Activated T-cell treated with anti-CD3 and anti-CD28 coated beads, Interleukin-2, amount 50 U/mL, for 72 hours (primary cell): Measurements from ENCODE around the gene STX11. TPM values are rescaled to one million over a fixed set of nuclear protein-coding genes. Genes with fewer than 3 reads are reported as not detected.

Experiments used
- ATAC-seq, 2 donors: fragments of 150-1000 bp; cut with Tn5 transposase; replicated peaks in 1 of 2; 2 replicates each; pipeline ENCODE4 v1.10.0; 2021; ENCODE audit warnings: moderate library complexity in 2 of 2, mild to moderate bottlenecking in 1 of 2
- DNase-seq, 2 donors: peaks; one replicate each; pipeline ENCODE4 v3.0.0; 2021 to 2022; ENCODE audit warnings: mixed read lengths in 1 of 2
- H3K27ac Mint-ChIP-seq: one replicate; pipeline ENCODE4 v1.8.0; 2022; ENCODE audit warnings: mild to moderate bottlenecking, moderate library complexity, mixed read lengths
- H3K27me3 Mint-ChIP-seq: one replicate; pipeline ENCODE4 v1.8.0; 2022; ENCODE audit warnings: low read depth, mixed read lengths
- H3K36me3 Mint-ChIP-seq, 2 donors: one replicate each; pipeline ENCODE4 v1.8.0; 2022; ENCODE audit warnings: mixed read lengths in 2 of 2, mild to moderate bottlenecking in 1 of 2; ENCODE audit not compliant: insufficient read depth in 2 of 2
- H3K4me1 Mint-ChIP-seq: one replicate; pipeline ENCODE4 v1.8.0; 2022; ENCODE audit warnings: low read depth, mixed read lengths
- H3K4me3 Mint-ChIP-seq, 2 donors: one replicate each; pipeline ENCODE4 v1.8.0; 2022; ENCODE audit warnings: mild to moderate bottlenecking in 2 of 2, mixed read lengths in 2 of 2, moderate library complexity in 2 of 2
- H3K9me3 Mint-ChIP-seq, 2 donors: one replicate each; pipeline ENCODE4 v1.8.0; 2022; ENCODE audit warnings: mixed read lengths in 2 of 2
- total RNA-seq, 2 donors: library from RNA; stranded (reverse); gene quantifications; one replicate each; pipeline ENCODE4 v1.2.3, GENCODE V29; 2022

The STX11 gene
- total RNA-seq, result 10 to 100 TPM; 34.0 to 36.0 TPM

DNA sequence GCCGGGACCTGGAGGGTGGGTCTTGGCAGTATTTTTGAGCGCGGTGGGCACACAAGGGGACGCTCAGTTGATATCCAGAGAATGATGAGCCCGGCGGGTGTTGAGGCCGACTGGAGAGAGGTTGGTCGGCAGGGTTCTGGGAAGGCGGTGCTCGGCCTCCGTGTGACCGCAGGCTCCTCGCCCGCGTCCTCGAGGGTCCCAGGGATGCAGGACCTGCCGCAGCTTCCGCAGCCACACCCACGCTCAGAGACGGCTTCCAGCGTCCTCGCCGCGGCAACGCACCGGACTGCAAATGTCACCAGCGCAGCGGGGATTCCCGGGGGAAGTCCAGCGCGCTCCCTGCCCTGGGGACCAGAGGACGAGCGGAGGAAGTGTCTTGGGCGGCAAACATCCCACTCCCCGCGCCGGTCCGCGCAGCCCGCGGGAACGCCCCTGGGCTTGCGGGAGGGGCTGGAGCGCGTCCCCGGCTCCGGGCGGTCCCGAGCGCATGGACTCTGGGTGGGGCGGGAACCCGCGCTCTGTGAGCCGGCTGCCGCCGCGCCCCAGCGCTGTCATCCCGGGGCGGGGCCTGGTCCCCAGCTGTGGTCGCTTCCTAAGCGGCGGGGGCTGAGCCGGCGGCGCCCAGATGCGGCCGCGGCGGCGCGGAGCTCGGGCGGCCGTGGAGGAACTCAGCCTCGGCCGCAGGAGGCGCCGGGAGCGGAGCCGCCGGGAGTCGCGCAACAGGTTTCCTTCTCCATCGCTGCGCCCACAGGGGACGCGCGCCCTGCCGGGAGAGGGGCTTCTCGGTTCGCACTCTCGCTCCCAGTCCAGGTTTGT, at the start of gene STX11:
Gene STX11, plus strand, starts transcription at position 624 of the 816 bp plus-strand sequence. CDS start 36,111 bp downstream, outside the sequence.
- peak within 1 kb of the TSS; percentile 99 for H3K27ac Mint-ChIP-seq
- no peaks in the 10 kb centered on the region for H3K9me3 Mint-ChIP-seq
- peak; percentile 86 to 87 for DNase-seq
- peaks cover 60% of the 10 kb centered on the region for H3K4me1 Mint-ChIP-seq
- ATAC-seq, result peak; percentile 83
- no peaks in the 10 kb centered on the region for H3K27me3 Mint-ChIP-seq
- H3K36me3 Mint-ChIP-seq, result peaks cover 12 to 19% of the 10 kb centered on the region in 2 donors
- H3K4me3 Mint-ChIP-seq, result peak within 1 kb of the TSS; percentile 88 to 99

DNA sequence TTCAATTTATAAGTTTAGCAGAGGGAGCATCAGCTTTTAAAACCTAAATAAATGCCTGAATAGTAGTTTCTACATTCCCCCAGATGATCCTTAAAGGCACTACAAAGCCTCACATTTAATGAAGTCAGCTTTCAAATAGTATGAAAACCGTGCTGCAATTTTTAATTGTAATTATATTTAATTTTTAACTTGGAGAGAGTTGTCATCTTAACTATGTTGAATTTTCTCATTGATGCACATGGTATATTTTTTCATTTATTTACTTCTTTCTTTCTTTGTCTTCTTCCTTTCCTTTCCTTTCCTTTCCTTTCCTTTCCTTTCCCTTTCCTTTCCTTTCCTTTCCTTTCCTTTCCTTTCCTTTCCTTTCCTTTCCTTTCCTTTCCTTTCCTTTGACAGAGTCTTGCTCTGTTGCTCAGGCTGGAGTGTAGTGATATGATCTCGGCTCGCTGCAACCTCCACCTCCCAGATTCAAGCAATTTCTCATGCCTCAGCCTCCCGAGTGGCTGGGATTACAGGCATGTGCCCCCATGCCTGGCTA, 47.2 kb upstream of the STX11 start:
- Mint-ChIP-seq H3K4me1 (peaks cover 19% of the 10 kb centered on the region), H3K4me3 (no peak overlapping the region), H3K27me3 (no peaks in the 10 kb centered on the region), H3K36me3 (no peaks in the 10 kb centered on the region), H3K27ac (no peak overlapping the region), H3K9me3 (no peaks in the 10 kb centered on the region)
- ATAC-seq, result no peak
- DNase-seq, result no peak

DNA sequence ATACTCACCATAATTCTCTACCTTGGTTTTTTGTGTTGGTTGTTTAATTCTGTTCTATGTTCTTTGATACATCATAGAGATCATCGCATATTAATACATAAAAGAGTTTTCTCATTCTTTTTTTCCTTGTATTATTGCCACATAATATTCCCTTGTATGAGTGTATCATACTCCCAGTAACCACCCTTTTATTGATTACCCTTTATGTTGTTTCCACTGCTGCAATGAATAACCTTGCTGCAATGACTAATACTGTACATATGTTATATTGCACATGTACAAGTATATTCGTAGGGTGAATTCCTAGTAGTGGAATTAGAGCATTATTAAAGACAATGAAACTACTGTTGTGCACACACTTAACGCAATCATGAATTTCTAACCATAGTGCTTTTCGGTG, 45.8 kb upstream of the STX11 start:
- no peaks in the 10 kb centered on the region for H3K27me3 Mint-ChIP-seq
- no peak for DNase-seq
- H3K27ac Mint-ChIP-seq, result peak overlapping the region; percentile 14
- no peaks in the 10 kb centered on the region for H3K36me3 Mint-ChIP-seq
- H3K4me3 Mint-ChIP-seq, result no peak overlapping the region
- ATAC-seq, result no peak
- H3K4me1 Mint-ChIP-seq, result peaks cover 14% of the 10 kb centered on the region
- no peaks in the 10 kb centered on the region for H3K9me3 Mint-ChIP-seq

DNA sequence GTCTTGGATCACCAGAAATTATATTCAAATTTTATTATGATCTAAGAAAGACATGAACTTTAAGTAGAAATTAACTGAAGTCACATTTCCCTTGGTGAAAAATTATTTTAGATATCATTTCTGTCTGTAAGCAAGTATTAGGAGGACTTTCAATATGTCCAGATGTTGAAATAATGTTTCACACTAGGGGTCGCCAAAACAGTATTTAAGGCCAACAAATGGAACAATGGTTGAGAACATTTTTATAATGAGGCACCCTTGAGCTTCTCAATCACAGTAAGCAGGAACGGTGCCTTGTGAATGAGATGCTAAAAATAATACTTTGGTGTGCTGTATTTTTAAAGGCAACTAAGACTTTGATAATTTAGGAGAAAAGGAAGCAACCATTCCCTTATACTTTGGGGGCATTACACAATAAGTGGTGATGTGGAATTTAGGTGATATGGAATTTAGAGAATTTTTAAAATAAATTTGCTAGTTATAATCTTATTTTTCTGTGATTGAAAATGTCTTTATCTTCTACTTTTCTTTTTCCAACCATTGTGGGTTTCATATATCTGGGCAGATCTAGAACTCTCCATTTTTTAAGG, 45.3 kb upstream of the STX11 start:
- DNase-seq (peak; percentile 31 to 52), ATAC-seq (peak; percentile 57 to 65)
- Mint-ChIP-seq H3K9me3 (no peaks in the 10 kb centered on the region), H3K36me3 (no peaks in the 10 kb centered on the region), H3K27me3 (no peaks in the 10 kb centered on the region), H3K4me1 (peaks cover 14% of the 10 kb centered on the region), H3K27ac (peak overlapping the region; percentile 14), H3K4me3 (no peak overlapping the region)

DNA sequence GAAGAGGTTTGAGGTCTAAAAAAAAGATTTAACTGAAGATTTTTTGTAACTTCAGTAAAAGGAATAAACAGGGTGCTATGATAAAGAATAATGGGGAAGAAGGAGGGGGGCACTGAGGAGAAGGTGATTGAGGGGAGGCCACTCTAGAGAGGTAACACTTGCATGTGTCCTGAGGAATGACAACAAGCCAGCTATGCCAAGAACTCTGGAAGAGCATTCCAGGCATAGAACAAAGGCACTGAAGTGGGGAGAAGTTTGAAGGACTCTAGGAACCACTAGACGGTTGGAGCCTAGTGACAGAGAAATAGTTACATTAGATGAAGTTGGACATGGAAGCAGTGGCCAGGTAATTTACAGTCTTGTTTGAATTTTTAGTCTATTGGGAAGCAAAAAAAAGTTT, 44.1 kb upstream of the STX11 start:
- Mint-ChIP-seq H3K36me3 (no peaks in the 10 kb centered on the region), H3K4me1 (peaks cover 14% of the 10 kb centered on the region), H3K9me3 (no peaks in the 10 kb centered on the region), H3K27ac (peak overlapping the region; percentile 10), H3K27me3 (no peaks in the 10 kb centered on the region), H3K4me3 (no peak overlapping the region)
- no peak for ATAC-seq
- DNase-seq, result no peak

DNA sequence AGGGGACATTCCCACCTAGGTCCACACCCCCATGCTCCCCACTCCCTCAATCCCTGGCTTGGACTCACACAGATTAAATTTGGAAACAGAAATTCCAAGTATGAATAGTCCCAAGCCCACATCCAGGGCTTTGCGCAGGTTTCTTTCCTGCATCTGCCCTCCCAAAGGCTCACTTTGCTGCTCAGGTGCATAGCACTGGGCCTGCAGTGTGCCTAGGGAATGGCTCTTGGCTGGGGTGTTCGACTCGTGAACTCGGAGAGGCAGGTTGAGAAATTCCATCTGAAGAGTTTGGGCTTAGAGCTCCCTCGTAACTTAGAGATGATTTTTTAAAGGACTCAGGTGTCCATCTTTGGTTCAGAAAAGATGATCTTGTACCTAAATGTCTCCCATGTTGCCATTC, 40.1 kb upstream of the STX11 start:
- ATAC-seq, result no peak
- H3K4me1 Mint-ChIP-seq, result peaks cover 10% of the 10 kb centered on the region

DNA sequence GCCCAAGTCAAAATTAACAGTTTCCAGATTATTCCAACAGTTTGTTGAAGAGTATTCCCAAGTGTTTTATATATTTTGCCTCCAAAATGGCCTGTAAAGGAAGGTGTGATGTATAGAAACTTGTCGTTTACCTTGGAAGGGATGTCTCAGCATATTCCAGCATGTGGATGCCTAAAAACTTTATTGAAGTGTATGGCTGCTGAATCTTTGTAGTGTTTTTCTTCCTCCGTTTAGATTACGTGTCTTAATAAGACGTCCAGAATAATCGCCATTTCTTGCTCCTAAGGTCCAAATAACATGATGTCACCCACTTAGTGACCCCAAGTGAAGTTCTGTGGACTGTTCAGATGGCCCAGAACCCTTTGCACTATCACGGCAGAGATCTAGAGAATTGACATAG, 37.0 kb upstream of the STX11 start:
- no peak overlapping the region for H3K4me3 Mint-ChIP-seq

More for the DNA sequence above, 40.1 kb upstream of the STX11 start:
- no peak overlapping the region for H3K27ac Mint-ChIP-seq
- no peaks in the 10 kb centered on the region for H3K9me3 Mint-ChIP-seq
- H3K36me3 Mint-ChIP-seq, result no peaks in the 10 kb centered on the region
- H3K27me3 Mint-ChIP-seq, result no peaks in the 10 kb centered on the region
- no peak for DNase-seq
- no peak overlapping the region for H3K4me3 Mint-ChIP-seq

DNA sequence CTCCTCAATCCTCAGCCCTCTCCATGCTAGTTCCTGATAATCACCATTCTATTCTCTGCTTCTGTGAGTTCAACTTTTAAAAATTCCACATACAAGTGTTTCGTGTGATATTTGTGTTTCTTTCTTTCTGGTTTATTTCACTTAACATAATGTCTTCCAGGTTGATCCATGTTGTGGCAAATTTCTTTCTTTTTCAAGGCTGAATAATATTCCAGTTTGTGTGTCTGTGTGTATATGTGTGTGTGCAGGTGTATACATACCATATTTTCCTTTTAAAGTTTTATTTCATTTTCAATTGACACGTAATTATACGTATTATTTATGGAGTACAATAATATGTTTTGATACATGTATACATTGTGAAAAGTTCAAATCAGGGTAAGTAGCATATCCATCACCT, 35.1 kb upstream of the STX11 start:
- Mint-ChIP-seq H3K27ac (peak overlapping the region; percentile 34), H3K36me3 (no peaks in the 10 kb centered on the region)
- no peak for ATAC-seq

More for the DNA sequence above, 37.0 kb upstream of the STX11 start:
- Mint-ChIP-seq H3K4me1 (no peaks in the 10 kb centered on the region), H3K36me3 (no peaks in the 10 kb centered on the region), H3K27me3 (no peaks in the 10 kb centered on the region), H3K27ac (no peak overlapping the region), H3K9me3 (peaks cover 0 to 2% of the 10 kb centered on the region in 2 donors)
- DNase-seq (no peak), ATAC-seq (no peak)

DNA sequence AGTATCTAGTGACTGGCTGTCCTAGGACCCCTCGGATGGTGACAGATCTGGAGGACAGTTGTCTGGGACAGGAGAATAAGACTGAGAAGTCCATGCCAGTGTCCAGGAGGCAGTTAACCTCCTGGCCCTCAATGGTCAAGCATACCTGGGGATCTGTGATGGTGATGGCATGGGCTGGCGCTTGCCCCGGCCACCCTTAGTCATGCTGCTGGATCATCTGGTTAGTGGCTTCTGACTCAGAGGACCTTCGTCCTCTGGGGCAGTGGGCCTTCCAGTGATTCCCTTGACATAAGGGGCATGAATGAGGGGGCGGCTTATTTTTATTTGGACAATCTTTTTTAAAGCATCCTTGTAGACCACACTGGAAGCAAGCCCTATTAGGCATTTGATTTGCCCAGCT, 30.9 kb upstream of the STX11 start:
- Mint-ChIP-seq H3K36me3 (peaks cover 0 to 2% of the 10 kb centered on the region in 2 donors), H3K4me1 (no peaks in the 10 kb centered on the region), H3K9me3 (peaks cover 2% of the 10 kb centered on the region in 2 donors), H3K4me3 (no peak overlapping the region), H3K27me3 (no peaks in the 10 kb centered on the region), H3K27ac (no peak overlapping the region)
- DNase-seq, result no peak
- no peak for ATAC-seq

More for the DNA sequence above, 35.1 kb upstream of the STX11 start:
- H3K9me3 Mint-ChIP-seq, result peaks cover 0 to 2% of the 10 kb centered on the region in 2 donors
- no peak overlapping the region for H3K4me3 Mint-ChIP-seq
- no peak for DNase-seq
- H3K27me3 Mint-ChIP-seq, result no peaks in the 10 kb centered on the region
- no peaks in the 10 kb centered on the region for H3K4me1 Mint-ChIP-seq

DNA sequence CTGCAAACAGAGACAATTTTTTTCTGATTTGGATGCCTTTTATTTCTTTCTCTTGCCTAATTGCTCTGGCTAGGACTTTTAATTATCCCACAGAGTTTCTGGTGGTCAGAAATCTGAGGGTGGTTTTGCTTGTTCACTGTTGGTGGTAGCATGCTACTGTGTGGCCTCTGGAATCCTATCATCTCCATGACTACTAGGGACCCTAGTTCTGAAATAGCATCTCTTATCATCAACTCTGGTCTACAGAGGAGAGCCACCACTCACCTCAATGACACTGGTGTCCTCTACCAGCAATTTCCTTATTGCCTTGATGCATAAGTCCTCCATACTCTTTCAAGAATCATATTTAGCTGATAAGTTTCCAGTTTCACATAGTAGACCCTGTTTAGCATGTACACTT, 27.5 kb upstream of the STX11 start:
- Mint-ChIP-seq H3K36me3 (peaks cover 0 to 2% of the 10 kb centered on the region in 2 donors), H3K4me3 (no peak overlapping the region), H3K27me3 (no peaks in the 10 kb centered on the region), H3K9me3 (peaks cover 0 to 2% of the 10 kb centered on the region in 2 donors), H3K27ac (no peak overlapping the region), H3K4me1 (no peaks in the 10 kb centered on the region)
- DNase-seq, result no peak
- ATAC-seq, result no peak

DNA sequence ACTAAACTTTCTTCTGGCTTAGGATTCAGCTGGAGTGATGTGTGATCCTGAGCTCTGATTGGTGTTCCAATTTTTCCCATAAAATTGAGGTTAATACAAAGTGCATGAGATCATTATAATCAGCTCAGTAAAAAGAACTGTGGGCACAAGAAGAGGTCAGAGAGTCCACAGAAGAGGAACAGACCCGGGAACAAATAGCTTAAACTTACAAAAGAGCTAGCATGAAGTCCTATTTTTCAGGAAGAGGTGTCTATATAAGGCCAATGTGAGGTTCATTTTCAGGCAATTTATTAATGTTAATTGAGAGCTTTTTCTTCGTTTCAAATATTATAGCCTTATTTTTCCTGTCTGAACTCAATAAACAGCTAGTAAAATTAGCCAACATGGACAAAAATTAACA, 26.9 kb upstream of the STX11 start:
- Mint-ChIP-seq H3K4me1 (no peaks in the 10 kb centered on the region), H3K9me3 (peaks cover 0 to 2% of the 10 kb centered on the region in 2 donors), H3K4me3 (no peak overlapping the region), H3K27ac (no peak overlapping the region), H3K36me3 (peaks cover 0 to 2% of the 10 kb centered on the region in 2 donors), H3K27me3 (no peaks in the 10 kb centered on the region)
- ATAC-seq (no peak), DNase-seq (no peak)

DNA sequence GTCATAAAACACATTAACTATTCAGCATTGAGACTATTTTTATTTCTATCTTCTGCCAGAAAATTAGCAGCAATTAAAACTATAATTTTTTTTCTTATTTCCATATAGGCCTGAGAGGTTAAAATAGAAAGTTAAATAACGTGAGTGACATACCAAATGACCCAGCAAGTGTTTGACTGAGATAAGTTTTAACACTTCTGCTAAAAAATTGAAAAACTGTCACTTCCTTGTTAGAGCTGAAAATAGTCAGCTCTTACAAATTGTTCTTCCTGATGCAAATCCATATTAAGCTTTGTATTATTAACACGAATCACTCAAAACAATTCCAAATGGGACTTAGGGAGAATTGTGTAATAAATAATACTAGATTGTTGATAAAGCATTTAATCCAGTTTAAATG, 26.5 kb upstream of the STX11 start:
- peaks cover 0 to 2% of the 10 kb centered on the region in 2 donors for H3K9me3 Mint-ChIP-seq
- DNase-seq, result no peak
- no peak for ATAC-seq
- no peak overlapping the region for H3K4me3 Mint-ChIP-seq
- H3K36me3 Mint-ChIP-seq, result peaks cover 0 to 2% of the 10 kb centered on the region in 2 donors
- no peaks in the 10 kb centered on the region for H3K27me3 Mint-ChIP-seq
- H3K4me1 Mint-ChIP-seq, result peaks cover under 1% of the 10 kb centered on the region
- H3K27ac Mint-ChIP-seq, result no peak overlapping the region

DNA sequence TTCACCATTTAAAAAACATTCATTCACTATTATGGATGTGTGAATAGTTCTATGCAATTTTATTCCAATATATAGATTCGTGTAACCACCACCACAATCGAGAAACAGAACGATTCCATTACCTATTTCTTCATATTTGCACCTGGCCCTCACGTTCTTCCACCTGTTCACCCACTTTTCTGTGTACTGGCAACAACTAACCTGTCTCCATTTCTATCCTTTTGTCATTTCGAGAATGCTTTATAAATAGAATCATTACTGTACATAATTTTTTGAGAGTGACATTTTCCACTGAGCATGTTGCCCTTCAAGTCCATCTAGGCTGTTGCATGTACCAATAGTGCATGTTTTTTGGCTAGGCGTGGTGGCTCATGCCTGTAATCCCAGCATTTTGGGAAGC, 23.2 kb upstream of the STX11 start:
- Mint-ChIP-seq H3K4me3 (no peak overlapping the region), H3K27ac (no peak overlapping the region), H3K4me1 (peaks cover 29% of the 10 kb centered on the region), H3K36me3 (peaks cover 0 to 2% of the 10 kb centered on the region in 2 donors), H3K27me3 (no peaks in the 10 kb centered on the region), H3K9me3 (peaks cover 0 to 2% of the 10 kb centered on the region in 2 donors)
- ATAC-seq, result no peak
- DNase-seq, result no peak
